HG03060 (cell line): ENCODE results near the gene NSMF.
"Not testable (repeated sequence)": the region's sequence is repeated elsewhere in the genome, so short reads cannot be mapped to it uniquely, and the experiment has no call there.

Experiments used
- ATAC-seq: cut with Tn5 transposase; IDR thresholded peaks from one replicate; pipeline ENCODE4 v1.9.1; 2021; ENCODE audit warnings: low read depth, moderate number of reproducible peaks; ENCODE audit not compliant: unreplicated experiment

NSMF gene

GRCh38 chr9:137477778-137478612 is 18.9 kb upstream of the NSMF start:
- ATAC-seq: no peak

DNA sequence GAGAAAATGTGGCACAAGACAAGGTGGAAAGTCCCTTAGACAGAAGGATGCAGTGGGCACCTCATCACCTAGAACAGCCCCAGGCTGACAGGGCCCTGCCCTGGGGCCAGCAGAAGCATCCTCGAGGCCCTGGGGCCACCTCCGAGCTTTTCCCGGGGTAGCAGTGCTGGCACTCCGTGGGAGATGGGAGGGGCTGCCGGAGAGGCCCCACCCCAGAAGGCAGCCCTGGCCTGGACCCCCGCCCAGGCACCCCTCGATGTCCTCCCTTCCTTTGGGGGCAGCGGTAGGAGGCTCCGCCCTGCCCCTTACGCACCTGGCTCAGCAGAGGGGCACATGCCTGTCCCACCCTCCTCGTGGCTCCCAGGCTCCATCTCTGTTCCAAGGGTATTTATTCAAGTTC is 17.7 kb upstream of the NSMF start:
- ATAC-seq: no peak

- ATAC-seq: no peak
Measured at GRCh38 chr9:137475666-137476065, 16.5 kb upstream of the NSMF start.

GRCh38 chr9:137474271-137474670 is 15.1 kb upstream of the NSMF start:
- ATAC-seq: no peak

- ATAC-seq: no peak
Measured at GRCh38 chr9:137470785-137471184, 11.7 kb upstream of the NSMF start.

- ATAC-seq: no peak
Measured at GRCh38 chr9:137467896-137468295, 8.8 kb upstream of the NSMF start.

DNA sequence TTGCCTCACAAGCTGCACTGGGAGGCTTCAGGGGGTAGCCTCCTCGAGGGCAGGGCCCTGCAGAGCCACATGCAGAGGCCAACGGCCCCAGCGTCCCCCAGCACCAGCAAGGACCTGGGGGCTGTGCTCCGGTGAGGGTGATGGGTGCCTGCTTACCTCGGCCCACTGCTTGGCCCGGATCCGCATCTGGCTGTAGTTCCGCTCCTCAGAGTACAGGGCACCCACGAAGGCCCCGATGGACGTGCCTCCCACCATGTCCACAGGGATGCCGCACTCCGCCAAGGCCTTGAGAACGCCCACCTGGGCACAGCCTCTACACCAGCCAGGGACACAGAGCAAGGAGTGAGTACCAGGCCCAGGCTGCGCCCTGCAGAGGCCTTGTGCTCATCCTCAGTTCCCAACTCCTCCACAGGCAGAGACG is 8.0 kb upstream of the NSMF start:
- no peak for ATAC-seq

DNA sequence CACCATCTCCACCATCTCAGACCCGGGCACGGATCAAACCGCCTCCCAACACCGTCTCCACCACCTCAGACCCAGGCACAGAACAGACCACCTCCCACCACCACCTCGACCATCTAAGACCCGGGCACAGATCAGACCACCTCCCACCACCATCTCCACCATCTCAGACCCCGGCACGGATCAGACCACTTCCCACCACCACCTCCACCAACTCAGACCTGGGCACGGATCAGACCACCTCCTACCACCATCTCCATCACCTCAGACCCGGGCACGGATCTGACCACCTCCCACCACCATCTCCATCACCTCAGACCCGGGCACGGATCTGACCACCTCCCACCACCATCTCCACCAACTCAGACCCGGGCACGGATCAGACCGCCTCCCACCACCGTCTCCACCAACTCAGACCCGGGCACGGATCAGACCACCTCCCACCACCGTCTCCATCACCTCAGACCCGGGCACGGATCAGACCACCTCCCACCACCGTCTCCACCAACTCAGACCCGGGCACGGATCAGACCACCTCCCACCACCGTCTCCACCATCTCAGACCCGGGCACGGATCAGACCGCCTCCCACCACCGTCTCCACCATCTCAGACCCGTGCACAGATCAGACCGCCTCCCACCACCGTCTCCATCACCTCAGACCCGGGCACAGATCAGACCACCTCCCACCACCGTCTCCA is 7.4 kb upstream of the NSMF start:
- ATAC-seq: not testable (repeated sequence)

GRCh38 chr9:137465720-137466388 is 6.7 kb upstream of the NSMF start:
- no peak for ATAC-seq

DNA sequence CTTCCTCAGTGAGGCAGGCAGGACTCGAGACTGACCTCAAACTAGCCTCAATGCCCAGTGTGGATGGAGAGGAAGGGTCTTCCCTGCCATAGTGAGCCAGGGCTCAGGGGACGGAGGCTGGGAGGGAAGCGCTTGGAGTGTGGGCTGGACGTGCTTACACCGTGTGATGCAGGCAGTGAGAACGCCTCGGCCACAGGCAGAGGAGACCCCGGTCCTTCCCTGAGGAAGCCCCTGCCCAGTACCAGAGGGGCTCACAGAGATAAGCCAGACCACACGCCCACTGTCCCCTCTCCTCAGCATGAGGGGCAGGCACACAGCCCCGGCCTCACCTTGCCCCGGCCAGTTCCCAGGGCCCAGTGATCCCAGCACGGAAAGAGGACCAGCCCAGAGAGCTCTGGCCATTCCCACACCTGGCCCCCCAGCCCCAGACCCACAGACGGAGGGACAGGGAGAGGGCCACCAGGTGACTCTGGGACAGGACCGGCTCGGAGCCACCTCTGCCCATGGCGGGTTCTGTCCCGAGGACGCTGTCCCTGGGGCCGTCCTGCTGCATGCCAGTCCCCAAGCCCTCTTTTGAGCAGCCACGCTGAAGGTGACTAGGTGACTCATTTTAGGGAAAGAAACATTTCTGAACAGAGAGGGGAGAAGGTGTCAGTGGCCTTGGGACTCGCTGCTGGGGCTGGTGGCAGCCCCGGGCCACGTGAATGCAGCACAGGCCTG is 6.0 kb upstream of the NSMF start:
- ATAC-seq: no peak

- ATAC-seq: no peak
Measured at GRCh38 chr9:137464291-137464999, 5.3 kb upstream of the NSMF start.

DNA sequence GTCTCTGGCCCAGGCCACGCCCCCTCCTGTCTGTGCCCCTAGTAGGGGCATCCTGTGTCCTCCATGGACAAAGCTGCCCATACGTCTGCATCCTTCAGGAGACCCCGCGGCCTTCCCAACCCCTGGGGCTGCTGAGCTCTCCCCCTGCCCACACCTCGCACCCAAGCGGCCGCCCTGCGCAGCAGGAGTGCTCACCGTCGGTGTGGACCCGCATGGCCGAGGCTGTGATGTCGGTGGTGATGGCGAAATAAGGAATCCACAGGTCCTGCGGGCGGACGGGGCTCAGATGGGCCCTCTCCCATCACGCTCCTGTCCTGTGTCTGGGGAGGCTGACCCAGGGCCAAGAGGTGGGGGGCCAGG is 4.8 kb upstream of the NSMF start:
- ATAC-seq: no peak

DNA sequence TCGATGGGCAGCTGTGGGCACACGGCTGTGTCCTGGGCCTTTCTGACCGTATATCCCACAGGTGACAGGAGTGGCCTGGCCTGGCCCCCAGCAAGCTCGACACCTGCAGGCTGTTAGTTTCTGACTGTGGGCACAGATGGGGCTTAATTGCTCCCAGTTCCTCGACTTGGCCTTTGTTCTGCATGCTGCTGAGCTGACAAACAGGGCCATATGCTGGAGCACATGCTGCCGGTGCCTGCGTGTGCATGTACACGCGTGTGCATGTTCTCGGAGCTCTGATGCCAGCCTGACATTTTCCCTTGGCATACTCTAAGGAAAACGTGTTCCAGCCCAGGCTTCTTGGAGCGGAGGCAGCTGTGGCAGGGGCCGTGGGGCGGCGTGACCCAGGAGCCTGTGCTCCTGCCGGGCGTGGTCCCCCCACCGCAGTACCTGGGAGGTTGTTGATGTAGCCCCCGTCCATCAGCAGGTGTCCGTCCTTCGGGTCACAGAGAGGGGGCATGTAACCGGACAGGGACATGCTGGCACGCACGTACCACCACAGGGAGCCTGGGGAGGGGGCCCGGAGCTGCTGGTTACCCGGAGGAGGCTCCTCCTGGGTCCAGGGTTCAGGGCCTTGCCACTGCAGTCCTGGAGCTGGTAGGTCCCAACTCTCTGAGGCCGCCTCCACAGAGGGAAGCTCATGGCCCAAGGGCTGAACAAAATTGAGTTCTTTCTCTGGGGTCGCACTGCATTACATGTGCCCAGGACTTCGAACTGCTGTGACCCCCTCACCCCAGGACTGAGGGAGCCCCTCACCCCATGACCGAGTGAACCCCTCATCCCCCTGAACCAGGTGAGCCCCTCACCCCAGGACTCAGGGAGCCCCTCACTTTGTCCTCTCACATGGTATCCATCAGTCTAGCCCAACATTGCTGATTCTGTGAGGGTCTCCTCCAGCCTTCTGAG is 4.1 kb upstream of the NSMF start:
- ATAC-seq: no peak

- ATAC-seq: no peak
Measured at GRCh38 chr9:137462396-137462985, 3.4 kb upstream of the NSMF start.

DNA sequence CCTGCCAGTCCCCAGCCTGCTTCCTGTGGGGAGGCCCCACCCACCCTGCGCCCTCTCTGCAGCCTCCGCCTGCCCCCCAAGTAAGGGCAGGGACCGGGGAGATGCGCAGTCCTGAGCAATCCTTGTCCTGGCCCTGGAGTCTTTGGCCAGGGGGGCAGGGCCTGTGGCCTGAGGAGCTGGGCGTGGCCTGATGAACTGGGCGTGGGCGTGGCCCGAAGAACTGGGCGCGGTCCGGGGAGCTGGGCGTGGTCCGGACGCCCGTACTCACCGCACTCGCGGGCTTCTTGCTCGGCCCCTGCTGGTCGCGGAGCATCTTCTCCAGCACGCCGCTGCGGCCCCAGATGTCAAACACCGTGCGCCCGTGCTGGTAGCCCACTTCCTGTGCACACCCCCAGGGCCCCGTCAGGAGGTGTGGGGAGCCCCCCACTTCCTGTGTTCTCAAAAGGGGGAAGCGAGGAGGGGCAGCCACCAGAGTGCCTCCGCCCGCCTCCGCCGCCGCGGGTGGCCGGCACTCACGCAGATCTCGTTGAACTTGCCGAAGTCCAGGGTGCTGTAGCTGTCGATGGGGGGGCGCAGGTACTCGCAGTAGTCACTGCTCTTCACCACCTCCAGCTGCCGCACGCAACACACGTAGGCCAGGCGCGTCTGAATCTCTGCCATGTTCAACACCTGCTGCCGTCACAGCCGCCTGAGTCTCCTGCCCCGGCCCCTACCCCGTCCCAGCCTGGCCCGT is 2.7 kb upstream of the NSMF start:
- ATAC-seq: no peak

- no peak for ATAC-seq
Measured at GRCh38 chr9:137461316-137461662, 2.2 kb upstream of the NSMF start.

DNA sequence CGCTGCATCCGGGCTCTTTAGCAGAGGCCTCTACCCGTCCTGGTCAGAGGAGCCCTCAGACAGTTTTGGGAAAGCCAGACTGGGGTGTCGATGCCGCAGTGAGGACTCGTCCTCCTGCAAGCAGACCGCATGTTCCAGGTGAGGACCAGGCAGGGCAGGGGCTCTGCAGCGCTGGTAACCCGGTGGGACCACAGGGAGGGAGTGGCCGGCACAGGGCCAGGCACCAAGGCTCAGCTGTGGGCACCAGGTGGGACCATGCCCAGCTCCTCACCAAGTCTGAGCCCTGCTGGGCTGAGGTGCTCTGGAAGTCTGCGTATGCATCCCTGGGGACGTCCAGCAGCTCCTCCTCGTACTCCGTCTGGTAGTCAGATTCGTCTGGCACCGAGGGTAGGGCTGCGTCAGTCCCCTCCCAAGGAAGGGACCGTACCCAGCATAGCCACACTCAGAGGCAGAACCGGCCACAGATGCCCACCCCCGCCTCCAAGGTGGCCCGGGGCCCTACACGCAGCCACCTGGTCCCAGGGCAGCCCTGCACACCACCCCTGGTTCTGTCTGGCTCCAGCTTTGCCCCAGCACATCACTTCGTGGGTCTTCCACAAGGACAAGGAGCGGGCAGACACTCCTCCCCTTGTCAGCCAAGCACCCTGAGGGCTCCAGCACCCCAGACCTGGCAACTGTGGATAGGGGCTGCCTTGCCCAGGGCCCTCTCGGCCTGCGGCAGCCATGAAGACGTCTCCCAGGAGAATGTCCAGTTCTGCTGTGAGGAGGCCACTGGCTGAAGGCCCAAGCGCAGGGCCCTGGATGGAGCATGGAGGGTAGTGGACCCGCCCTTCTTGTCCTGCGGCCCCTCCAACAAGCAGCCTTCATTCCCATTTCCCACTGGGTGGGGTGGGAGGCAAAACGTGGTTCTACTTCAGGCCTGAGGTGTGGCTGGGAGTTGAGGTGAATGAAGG is 1.5 kb upstream of the NSMF start:
- ATAC-seq: no peak
